ENCODE data around the gene FOXK1. TPM values are rescaled to one million over a fixed set of nuclear protein-coding genes. Genes with fewer than 3 reads are reported as not detected.
"Not testable (repeated sequence)": the region's sequence is repeated elsewhere in the genome, so short reads cannot be mapped to it uniquely, and the experiment has no call there.

Gene FOXK1
- total RNA-seq, 1 experiment from 2014 or later, result 50.8 TPM

DNA sequence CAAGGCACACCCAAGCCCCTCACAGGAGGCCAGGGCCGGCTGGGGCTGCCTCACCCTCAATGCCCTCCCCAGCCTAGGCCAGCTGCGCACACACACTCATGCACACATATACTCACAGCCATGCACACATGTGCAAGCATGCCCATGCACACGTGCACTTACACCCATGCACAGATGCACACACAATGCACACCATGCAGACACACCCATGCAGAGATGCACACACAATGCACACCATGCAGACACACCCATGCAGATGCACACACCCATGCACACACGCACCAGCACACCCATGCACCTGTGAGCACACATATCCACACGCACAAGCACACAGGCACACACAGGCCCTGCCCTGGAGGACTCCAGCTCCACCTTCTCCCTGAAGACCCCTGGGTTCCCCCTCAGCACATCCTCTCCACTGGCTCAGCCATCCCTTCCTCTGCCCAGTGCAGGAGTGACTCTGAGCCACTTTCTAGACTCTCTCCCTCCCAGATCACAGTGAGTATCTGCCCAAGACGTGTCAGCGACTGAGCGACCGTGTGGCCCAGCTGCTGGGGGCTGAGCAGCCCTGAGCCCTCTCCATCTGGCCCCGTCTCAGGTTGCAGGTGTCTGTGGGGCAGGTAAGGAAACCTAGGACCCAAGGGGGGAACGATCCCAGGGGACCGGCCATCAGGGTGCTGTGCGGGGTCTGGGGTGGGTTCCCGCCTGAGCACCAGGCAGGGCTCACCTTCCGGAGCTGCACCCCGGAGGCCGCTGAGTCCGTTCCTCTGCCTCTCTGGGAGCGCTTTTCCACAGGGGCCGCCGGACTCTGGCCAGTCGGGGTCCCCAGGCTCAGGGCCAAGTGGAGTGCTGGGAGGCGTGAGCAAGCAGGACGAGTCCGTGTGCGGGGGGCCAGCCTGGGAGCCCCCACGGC is 119.1 kb downstream of the FOXK1 start:
- no peaks in the 10 kb centered on the region for H3K9me3 Mint-ChIP-seq (ENCODE audit: unreplicated experiment)
- no peaks in the 10 kb centered on the region for H3K4me1 Mint-ChIP-seq (ENCODE audit: low read depth, unreplicated experiment)
- intact Hi-C loops (cut with micrococcal nuclease; ENCODE audit: unreplicated experiment), result no loop called here
- H3K9me3 ChIP-seq, result no peaks in the 10 kb centered on the region
- H3K27me3 Mint-ChIP-seq (ENCODE audit: insufficient read depth, unreplicated experiment), result no peaks in the 10 kb centered on the region
- H3K4me3 Mint-ChIP-seq (ENCODE audit: unreplicated experiment), result no peak overlapping the region
- POLR2A ChIA-PET, result no interaction called here
- H3K36me3 Mint-ChIP-seq (ENCODE audit: insufficient read depth, unreplicated experiment), result peaks cover 12% of the 10 kb centered on the region
- BruUV-seq (replicated peaks), result no TSS peak
- H3K4me3 ChIP-seq (ENCODE audit: low read depth, low read length), result no peak overlapping the region
- CTCF ChIA-PET, result interaction anchor here (0.6 kb wide), 1 partner anchor 64 kb away, joined by 3 read pairs; no protein-coding TSS in a partner anchor
- H3K36me3 ChIP-seq (ENCODE audit: control insufficient read depth, insufficient read depth, low read length), result no peaks in the 10 kb centered on the region
- no peaks in the 10 kb centered on the region for H3K4me1 ChIP-seq
- no peak overlapping the region for H3K27ac Mint-ChIP-seq (ENCODE audit: unreplicated experiment)
- no peak for DNase-seq
- TF ChIP-seq, protein P1, sequence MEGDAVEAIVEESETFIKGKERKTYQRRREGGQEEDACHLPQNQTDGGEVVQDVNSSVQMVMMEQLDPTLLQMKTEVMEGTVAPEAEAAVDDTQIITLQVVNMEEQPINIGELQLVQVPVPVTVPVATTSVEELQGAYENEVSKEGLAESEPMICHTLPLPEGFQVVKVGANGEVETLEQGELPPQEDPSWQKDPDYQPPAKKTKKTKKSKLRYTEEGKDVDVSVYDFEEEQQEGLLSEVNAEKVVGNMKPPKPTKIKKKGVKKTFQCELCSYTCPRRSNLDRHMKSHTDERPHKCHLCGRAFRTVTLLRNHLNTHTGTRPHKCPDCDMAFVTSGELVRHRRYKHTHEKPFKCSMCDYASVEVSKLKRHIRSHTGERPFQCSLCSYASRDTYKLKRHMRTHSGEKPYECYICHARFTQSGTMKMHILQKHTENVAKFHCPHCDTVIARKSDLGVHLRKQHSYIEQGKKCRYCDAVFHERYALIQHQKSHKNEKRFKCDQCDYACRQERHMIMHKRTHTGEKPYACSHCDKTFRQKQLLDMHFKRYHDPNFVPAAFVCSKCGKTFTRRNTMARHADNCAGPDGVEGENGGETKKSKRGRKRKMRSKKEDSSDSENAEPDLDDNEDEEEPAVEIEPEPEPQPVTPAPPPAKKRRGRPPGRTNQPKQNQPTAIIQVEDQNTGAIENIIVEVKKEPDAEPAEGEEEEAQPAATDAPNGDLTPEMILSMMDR (IDR thresholded peaks at IDR 0.05; ENCODE audit: insufficient read depth in 1 of 2, low read depth in 1 of 2, low read length in 1 of 2, severe bottlenecking in 1 of 2, unreplicated experiment in 1 of 2), result no peak
- H3K27me3 ChIP-seq (replicated peaks; ENCODE audit: control insufficient read depth, insufficient read depth, low read length), result no peaks in the 10 kb centered on the region

DNA sequence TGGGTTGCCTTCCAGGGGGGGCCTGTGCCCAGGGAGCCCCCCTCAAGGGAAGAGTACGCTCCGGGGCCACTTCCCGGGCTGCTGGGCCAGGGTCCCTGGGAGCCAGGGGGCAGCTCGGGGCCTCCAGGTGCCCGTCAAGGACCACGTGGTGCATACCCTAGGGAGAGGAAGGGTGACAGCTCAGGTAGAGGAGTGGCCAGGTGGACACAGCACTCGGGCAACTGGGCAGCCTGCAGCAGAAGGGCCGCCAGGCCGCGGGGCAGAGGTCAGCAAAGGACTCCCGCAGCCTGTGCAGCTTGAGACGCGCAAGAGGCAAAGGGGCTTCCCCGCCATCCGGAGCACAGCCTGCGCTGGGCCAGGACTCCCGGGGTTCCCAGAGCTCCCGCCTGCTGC is 119.7 kb downstream of the FOXK1 start:
- H3K36me3 ChIP-seq (ENCODE audit: control insufficient read depth, insufficient read depth, low read length), result no peaks in the 10 kb centered on the region
- H3K4me3 ChIP-seq (ENCODE audit: low read depth, low read length), result no peak overlapping the region
- Mint-ChIP-seq H3K27ac (ENCODE audit: unreplicated experiment) (no peak overlapping the region), H3K27me3 (ENCODE audit: insufficient read depth, unreplicated experiment) (no peaks in the 10 kb centered on the region), H3K36me3 (ENCODE audit: insufficient read depth, unreplicated experiment) (peaks cover 10% of the 10 kb centered on the region), H3K9me3 (ENCODE audit: unreplicated experiment) (no peaks in the 10 kb centered on the region), H3K4me3 (ENCODE audit: unreplicated experiment) (no peak overlapping the region), H3K4me1 (ENCODE audit: low read depth, unreplicated experiment) (no peaks in the 10 kb centered on the region)
- CTCF ChIA-PET, result no interaction called here
- BruUV-seq (replicated peaks), result no TSS peak
- intact Hi-C loops (cut with micrococcal nuclease; ENCODE audit: unreplicated experiment), result no loop called here
- no peaks in the 10 kb centered on the region for H3K27me3 ChIP-seq (replicated peaks; ENCODE audit: control insufficient read depth, insufficient read depth, low read length)
- POLR2A ChIA-PET, result no interaction called here
- H3K9me3 ChIP-seq, result no peaks in the 10 kb centered on the region
- no peaks in the 10 kb centered on the region for H3K4me1 ChIP-seq
- TF ChIP-seq, protein P1 (IDR thresholded peaks at IDR 0.05; ENCODE audit: insufficient read depth in 1 of 2, low read depth in 1 of 2, low read length in 1 of 2, severe bottlenecking in 1 of 2, unreplicated experiment in 1 of 2), result no peak
- DNase-seq, result no peak

DNA sequence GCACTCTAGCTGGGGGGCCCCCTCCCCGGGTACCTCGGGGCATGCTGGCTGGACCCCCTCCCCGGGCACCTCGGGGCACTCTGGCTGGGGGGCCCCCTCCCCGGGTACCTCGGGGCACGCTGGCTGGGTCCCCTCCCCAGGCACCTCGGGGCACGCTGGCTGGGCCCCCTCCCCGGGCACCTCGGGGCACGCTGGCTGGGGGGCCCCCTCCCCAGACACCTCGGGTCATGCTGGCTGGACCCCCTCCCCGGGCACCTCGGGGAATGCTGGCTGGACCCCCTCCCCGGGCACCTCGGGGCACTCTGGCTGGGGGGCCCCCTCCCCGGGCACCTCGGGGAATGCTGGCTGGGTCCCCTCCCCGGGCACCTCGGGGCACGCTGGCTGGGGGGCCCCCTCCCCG is 120.5 kb downstream of the FOXK1 start:
- DNase-seq; H3K27ac Mint-ChIP-seq (ENCODE audit: unreplicated experiment); POLR2A ChIA-PET; H3K4me1 Mint-ChIP-seq (ENCODE audit: low read depth, unreplicated experiment); H3K4me3 Mint-ChIP-seq (ENCODE audit: unreplicated experiment); BruUV-seq (replicated peaks); H3K36me3 ChIP-seq (ENCODE audit: control insufficient read depth, insufficient read depth, low read length); H3K27me3 Mint-ChIP-seq (ENCODE audit: insufficient read depth, unreplicated experiment); H3K4me3 ChIP-seq (ENCODE audit: low read depth, low read length); H3K9me3 Mint-ChIP-seq (ENCODE audit: unreplicated experiment); H3K9me3 ChIP-seq; CTCF ChIA-PET; H3K4me1 ChIP-seq; H3K27me3 ChIP-seq (replicated peaks; ENCODE audit: control insufficient read depth, insufficient read depth, low read length); H3K36me3 Mint-ChIP-seq (ENCODE audit: insufficient read depth, unreplicated experiment); intact Hi-C loops (cut with micrococcal nuclease; ENCODE audit: unreplicated experiment): not testable (repeated sequence)

Data from Caco-2 (cell line).